Measurements from ENCODE around the gene NXPH1.

Gene NXPH1

DNA sequence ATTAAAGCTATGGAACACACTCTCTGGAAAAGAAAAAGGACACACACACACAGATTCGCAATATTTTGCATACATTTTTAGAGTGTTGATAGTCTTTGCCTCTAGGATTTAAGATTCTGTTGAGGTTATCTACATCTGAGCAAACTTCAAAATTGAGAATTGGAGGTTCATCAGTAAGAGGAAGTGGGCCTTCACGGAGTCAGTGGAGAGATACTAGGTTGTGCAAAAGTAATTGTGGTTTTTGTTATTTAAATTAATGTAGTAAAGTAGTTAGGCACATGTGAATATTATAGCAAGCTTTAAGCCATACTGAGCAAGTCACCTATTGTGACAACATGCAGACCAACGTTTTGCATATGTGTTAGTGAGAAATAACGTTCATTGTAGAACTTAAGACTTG, 19.8 kb upstream of the NXPH1 start:
- H3K27me3 Mint-ChIP-seq (ENCODE audit: low read depth): peaks cover 8% of the 10 kb centered on the region
- H3K36me3 Mint-ChIP-seq (ENCODE audit: low read depth): no peaks in the 10 kb centered on the region
- no peak overlapping the region for H3K4me3 Mint-ChIP-seq
- no peak overlapping the region for H3K27ac Mint-ChIP-seq
- no peaks in the 10 kb centered on the region for H3K9me3 Mint-ChIP-seq
- no peaks in the 10 kb centered on the region for H3K4me1 Mint-ChIP-seq
- TF ChIP-seq, protein P1, sequence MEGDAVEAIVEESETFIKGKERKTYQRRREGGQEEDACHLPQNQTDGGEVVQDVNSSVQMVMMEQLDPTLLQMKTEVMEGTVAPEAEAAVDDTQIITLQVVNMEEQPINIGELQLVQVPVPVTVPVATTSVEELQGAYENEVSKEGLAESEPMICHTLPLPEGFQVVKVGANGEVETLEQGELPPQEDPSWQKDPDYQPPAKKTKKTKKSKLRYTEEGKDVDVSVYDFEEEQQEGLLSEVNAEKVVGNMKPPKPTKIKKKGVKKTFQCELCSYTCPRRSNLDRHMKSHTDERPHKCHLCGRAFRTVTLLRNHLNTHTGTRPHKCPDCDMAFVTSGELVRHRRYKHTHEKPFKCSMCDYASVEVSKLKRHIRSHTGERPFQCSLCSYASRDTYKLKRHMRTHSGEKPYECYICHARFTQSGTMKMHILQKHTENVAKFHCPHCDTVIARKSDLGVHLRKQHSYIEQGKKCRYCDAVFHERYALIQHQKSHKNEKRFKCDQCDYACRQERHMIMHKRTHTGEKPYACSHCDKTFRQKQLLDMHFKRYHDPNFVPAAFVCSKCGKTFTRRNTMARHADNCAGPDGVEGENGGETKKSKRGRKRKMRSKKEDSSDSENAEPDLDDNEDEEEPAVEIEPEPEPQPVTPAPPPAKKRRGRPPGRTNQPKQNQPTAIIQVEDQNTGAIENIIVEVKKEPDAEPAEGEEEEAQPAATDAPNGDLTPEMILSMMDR (IDR thresholded peaks at IDR 0.05; ENCODE audit: unreplicated experiment in 3 of 3): no peak

DNA sequence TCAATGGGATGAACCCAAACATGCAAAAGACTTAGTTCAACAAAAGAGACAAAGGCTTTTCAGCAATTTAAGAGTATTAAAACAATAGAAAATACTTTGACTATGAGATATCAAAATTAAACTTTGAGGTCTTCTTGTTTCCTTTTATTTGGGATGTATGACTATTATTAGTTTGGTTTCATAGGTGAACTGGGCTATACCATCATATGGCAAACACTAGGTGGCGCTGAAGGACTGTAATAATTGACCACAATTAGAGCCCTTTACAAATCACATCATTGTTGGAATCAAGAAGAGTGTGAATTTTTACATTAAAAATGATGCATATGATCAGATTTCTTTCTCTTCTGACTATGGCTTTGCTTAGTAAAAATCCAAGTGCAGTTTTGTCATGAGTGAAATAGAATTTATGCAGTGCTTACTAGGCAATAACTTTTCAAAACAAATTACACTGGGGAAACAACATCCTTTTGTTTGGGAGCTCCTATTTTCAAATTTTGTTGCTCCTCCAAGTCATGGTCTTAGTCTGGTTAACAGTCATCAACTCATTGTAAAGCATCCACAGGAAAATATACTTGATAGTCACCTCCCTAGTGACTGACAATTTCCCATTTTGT, 14.7 kb upstream of the NXPH1 start:
- no peak overlapping the region for H3K27ac Mint-ChIP-seq
- H3K27me3 Mint-ChIP-seq (ENCODE audit: low read depth): peaks cover 5% of the 10 kb centered on the region
- H3K4me3 Mint-ChIP-seq: no peak overlapping the region
- H3K4me1 Mint-ChIP-seq: no peaks in the 10 kb centered on the region
- no peaks in the 10 kb centered on the region for H3K36me3 Mint-ChIP-seq (ENCODE audit: low read depth)
- H3K9me3 Mint-ChIP-seq: no peaks in the 10 kb centered on the region
- TF ChIP-seq, protein P1 (IDR thresholded peaks at IDR 0.05; ENCODE audit: unreplicated experiment in 3 of 3): peak; percentile 73 to 92 (median 79)

DNA sequence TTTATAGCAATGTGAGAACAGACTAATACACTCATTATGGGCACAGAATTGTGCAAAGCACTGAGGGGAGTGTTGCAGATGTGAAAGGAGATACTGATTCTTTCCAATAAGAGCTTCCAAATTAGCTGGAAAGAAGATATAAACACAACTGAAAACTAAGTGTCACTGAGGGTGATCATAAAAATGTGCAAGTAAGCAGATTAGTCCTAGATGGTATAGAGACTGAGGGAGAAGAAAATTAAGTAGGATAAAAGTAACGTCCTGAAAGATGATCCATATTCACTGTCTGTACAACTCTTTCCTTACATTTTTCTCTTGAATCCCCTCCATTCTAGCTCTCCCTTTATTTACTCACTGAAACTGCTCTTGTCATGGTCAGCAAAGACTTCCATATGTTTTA, 11.2 kb upstream of the NXPH1 start:
- Mint-ChIP-seq H3K4me3 (no peak overlapping the region), H3K9me3 (no peaks in the 10 kb centered on the region), H3K4me1 (no peaks in the 10 kb centered on the region), H3K27me3 (ENCODE audit: low read depth) (peaks cover 5% of the 10 kb centered on the region), H3K27ac (no peak overlapping the region), H3K36me3 (ENCODE audit: low read depth) (no peaks in the 10 kb centered on the region)
- TF ChIP-seq, protein P1 (IDR thresholded peaks at IDR 0.05; ENCODE audit: unreplicated experiment in 3 of 3): no peak

DNA sequence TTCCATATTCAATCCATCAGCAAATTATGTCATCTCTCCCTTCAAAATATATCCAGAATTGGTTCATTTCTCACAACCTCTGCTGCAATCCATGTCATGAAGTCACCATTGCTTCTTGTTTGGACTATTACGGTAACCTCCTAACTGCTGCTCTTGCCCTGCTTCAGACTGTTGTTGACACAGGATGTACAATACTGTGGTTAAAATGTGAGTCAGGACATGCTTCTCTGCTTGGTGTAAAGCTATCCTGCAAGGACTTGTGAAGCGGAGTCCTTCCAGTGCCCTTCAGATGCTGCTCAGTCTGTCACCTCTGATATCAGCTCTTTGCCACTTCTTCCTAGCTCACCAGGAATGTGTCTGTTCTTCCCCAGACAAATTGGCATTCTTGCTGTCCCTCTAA, 10.4 kb upstream of the NXPH1 start:
- Mint-ChIP-seq H3K27ac (no peak overlapping the region), H3K4me1 (no peaks in the 10 kb centered on the region), H3K36me3 (ENCODE audit: low read depth) (no peaks in the 10 kb centered on the region), H3K27me3 (ENCODE audit: low read depth) (no peaks in the 10 kb centered on the region), H3K9me3 (no peaks in the 10 kb centered on the region), H3K4me3 (no peak overlapping the region)
- TF ChIP-seq, protein P1 (IDR thresholded peaks at IDR 0.05; ENCODE audit: unreplicated experiment in 3 of 3): no peak

DNA sequence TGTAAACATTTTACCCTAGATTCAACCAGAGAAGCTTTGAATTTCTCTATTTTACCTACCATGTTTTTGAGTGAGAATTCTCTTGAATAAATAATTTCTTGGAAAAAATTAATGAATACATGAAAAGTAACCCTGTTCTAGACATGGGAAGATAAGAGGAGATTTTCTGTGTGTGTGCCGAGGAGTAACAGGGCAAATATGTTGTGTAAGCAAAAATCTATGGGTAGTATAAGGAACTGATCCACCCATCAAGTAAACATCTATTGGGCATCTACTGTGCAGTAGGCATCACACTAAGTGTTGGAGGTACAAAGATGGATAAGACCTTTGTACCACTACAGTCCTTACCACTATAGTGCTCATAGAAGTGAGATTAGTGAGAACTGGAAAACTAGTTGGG, 8.2 kb upstream of the NXPH1 start:
- Mint-ChIP-seq H3K4me1 (no peaks in the 10 kb centered on the region), H3K27me3 (ENCODE audit: low read depth) (peaks cover 17% of the 10 kb centered on the region), H3K27ac (no peak overlapping the region), H3K9me3 (no peaks in the 10 kb centered on the region), H3K4me3 (no peak overlapping the region), H3K36me3 (ENCODE audit: low read depth) (no peaks in the 10 kb centered on the region)
- TF ChIP-seq, protein P1 (IDR thresholded peaks at IDR 0.05; ENCODE audit: unreplicated experiment in 3 of 3): no peak

DNA sequence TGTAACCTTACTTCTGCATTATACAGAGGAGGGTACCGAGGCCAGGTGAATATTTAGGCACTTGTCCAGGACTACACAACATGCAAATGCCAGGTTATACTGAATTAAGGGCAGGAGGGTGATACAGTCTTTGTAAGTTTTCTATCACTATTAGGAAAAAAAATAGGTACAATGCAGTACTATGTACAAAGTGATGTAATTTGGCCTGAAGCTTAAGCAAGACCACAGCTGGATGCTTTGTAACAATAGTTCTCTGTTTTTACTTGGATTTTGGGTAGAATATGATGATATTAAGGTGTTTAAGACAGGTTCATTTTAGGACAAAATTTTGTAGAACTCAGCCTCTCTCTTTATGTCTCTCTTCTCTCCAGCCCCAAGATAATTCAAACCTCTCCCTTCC, 2.8 kb upstream of the NXPH1 start:
- Mint-ChIP-seq H3K9me3 (no peaks in the 10 kb centered on the region), H3K27me3 (ENCODE audit: low read depth) (peaks cover 71% of the 10 kb centered on the region), H3K4me1 (peaks cover 12% of the 10 kb centered on the region), H3K36me3 (ENCODE audit: low read depth) (no peaks in the 10 kb centered on the region), H3K27ac (no peak overlapping the region), H3K4me3 (no peak overlapping the region)
- TF ChIP-seq, protein P1 (IDR thresholded peaks at IDR 0.05; ENCODE audit: unreplicated experiment in 3 of 3): no peak

Data from nephron (organoid).